IgD-negative memory B cell (primary cell): Measurements from ENCODE around the gene AVEN. TPM values are rescaled to one million over a fixed set of nuclear protein-coding genes. Genes with fewer than 3 reads are reported as not detected.
A peak's percentile ranks its signal among the peaks of the same experiment; 100 is the strongest.

Source experiments
- H3K27ac Mint-ChIP-seq, 3 donors: one replicate each; pipeline ENCODE4 v1.8.0; 2020 to 2022; ENCODE audit warnings: mild to moderate bottlenecking in 3 of 3, mixed read lengths in 3 of 3, moderate library complexity in 1 of 3
- H3K27me3 Mint-ChIP-seq: one replicate; pipeline ENCODE4 v1.8.0; 2021; ENCODE audit warnings: mixed read lengths
- H3K36me3 Mint-ChIP-seq: one replicate; pipeline ENCODE4 v1.8.0; 2020; ENCODE audit warnings: mild to moderate bottlenecking, mixed read lengths
- H3K4me1 Mint-ChIP-seq, 3 donors: one replicate each; pipeline ENCODE4 v1.8.0; 2020 to 2022; ENCODE audit warnings: mixed read lengths in 3 of 3, mild to moderate bottlenecking in 1 of 3
- H3K4me3 Mint-ChIP-seq, 4 donors: one replicate each; pipeline ENCODE4 v1.8.0; 2020 to 2022; ENCODE audit warnings: mild to moderate bottlenecking in 4 of 4, mixed read lengths in 4 of 4, moderate library complexity in 3 of 4
- H3K9me3 Mint-ChIP-seq, 3 donors: one replicate each; pipeline ENCODE4 v1.8.0; 2020 to 2021; ENCODE audit warnings: mixed read lengths in 3 of 3, mild to moderate bottlenecking in 1 of 3
- polyA plus RNA-seq: library from polyadenylated mRNA; unstranded; fragments of 300-500 nt; fragmentation: Illumina TruSeq; gene quantifications from one replicate; pipeline ENCODE4 v1.2.3, GENCODE V29; 2021

AVEN gene
- polyA plus RNA-seq, 1 donor from 2014 or later = 2.4 TPM

GRCh38 chr15:33980159-33980558, 58.8 kb downstream of the AVEN start:
- H3K9me3 Mint-ChIP-seq = no peaks in the 10 kb centered on the region
- no peaks in the 10 kb centered on the region for H3K27me3 Mint-ChIP-seq
- no peak overlapping the region for H3K4me3 Mint-ChIP-seq
- no peaks in the 10 kb centered on the region for H3K36me3 Mint-ChIP-seq
- H3K4me1 Mint-ChIP-seq = no peaks in the 10 kb centered on the region
- peak overlapping the region in 1 of 3 donors; percentile 69 for H3K27ac Mint-ChIP-seq

GRCh38 chr15:33975022-33975565, 63.9 kb downstream of the AVEN start:
- peaks cover 2% of the 10 kb centered on the region for H3K36me3 Mint-ChIP-seq
- no peaks in the 10 kb centered on the region for H3K4me1 Mint-ChIP-seq
- peak overlapping the region in 1 of 3 donors; percentile 26 for H3K27ac Mint-ChIP-seq
- H3K4me3 Mint-ChIP-seq = no peak overlapping the region
- no peaks in the 10 kb centered on the region for H3K9me3 Mint-ChIP-seq
- no peaks in the 10 kb centered on the region for H3K27me3 Mint-ChIP-seq

- H3K9me3 Mint-ChIP-seq = no peaks in the 10 kb centered on the region
- no peak overlapping the region for H3K27ac Mint-ChIP-seq
- no peaks in the 10 kb centered on the region for H3K27me3 Mint-ChIP-seq
- H3K4me1 Mint-ChIP-seq = no peaks in the 10 kb centered on the region
- no peak overlapping the region for H3K4me3 Mint-ChIP-seq
- H3K36me3 Mint-ChIP-seq = peaks cover 2% of the 10 kb centered on the region
Observed at GRCh38 chr15:33971811-33972210, 67.2 kb downstream of the AVEN start.

- H3K27me3 Mint-ChIP-seq = no peaks in the 10 kb centered on the region
- no peaks in the 10 kb centered on the region for H3K36me3 Mint-ChIP-seq
- no peak overlapping the region for H3K27ac Mint-ChIP-seq
- H3K4me3 Mint-ChIP-seq = no peak overlapping the region
- no peaks in the 10 kb centered on the region for H3K4me1 Mint-ChIP-seq
- H3K9me3 Mint-ChIP-seq = no peaks in the 10 kb centered on the region
Observed at GRCh38 chr15:33968821-33969220, 70.2 kb downstream of the AVEN start.

- no peaks in the 10 kb centered on the region for H3K27me3 Mint-ChIP-seq
- H3K4me3 Mint-ChIP-seq = no peak within 1 kb of the TSS
- H3K27ac Mint-ChIP-seq = no peak within 1 kb of the TSS
- H3K9me3 Mint-ChIP-seq = no peaks in the 10 kb centered on the region
- no peaks in the 10 kb centered on the region for H3K36me3 Mint-ChIP-seq
- no peaks in the 10 kb centered on the region for H3K4me1 Mint-ChIP-seq
Observed at GRCh38 chr15:33968224-33968623, 70.8 kb downstream of the AVEN start, which contains the start of gene CHRM5. Gene CHRM5 (plus strand): TSS chr15:33968497. CDS start chr15:34062718, 94,221 bp downstream.

GRCh38 chr15:33964665-33965040, 74.4 kb downstream of the AVEN start:
- no peaks in the 10 kb centered on the region for H3K27me3 Mint-ChIP-seq
- H3K27ac Mint-ChIP-seq = no peak overlapping the region
- peaks cover 0 to 2% (median 0%) of the 10 kb centered on the region in 3 donors for H3K4me1 Mint-ChIP-seq
- peaks cover 4% of the 10 kb centered on the region for H3K36me3 Mint-ChIP-seq
- no peak overlapping the region for H3K4me3 Mint-ChIP-seq
- H3K9me3 Mint-ChIP-seq = no peaks in the 10 kb centered on the region

GRCh38 chr15:33963831-33964664, 75.0 kb downstream of the AVEN start:
- no peaks in the 10 kb centered on the region for H3K9me3 Mint-ChIP-seq
- peaks cover 0 to 2% (median 0%) of the 10 kb centered on the region in 3 donors for H3K4me1 Mint-ChIP-seq
- H3K4me3 Mint-ChIP-seq = no peak overlapping the region
- no peak overlapping the region for H3K27ac Mint-ChIP-seq
- no peaks in the 10 kb centered on the region for H3K27me3 Mint-ChIP-seq
- peaks cover 4% of the 10 kb centered on the region for H3K36me3 Mint-ChIP-seq

GRCh38 chr15:33960549-33960935, 78.5 kb downstream of the AVEN start:
- no peaks in the 10 kb centered on the region for H3K27me3 Mint-ChIP-seq
- H3K4me3 Mint-ChIP-seq = no peak overlapping the region
- no peaks in the 10 kb centered on the region for H3K9me3 Mint-ChIP-seq
- H3K4me1 Mint-ChIP-seq = peaks cover 0 to 2% (median 0%) of the 10 kb centered on the region in 3 donors
- H3K27ac Mint-ChIP-seq = no peak overlapping the region
- peaks cover 6% of the 10 kb centered on the region for H3K36me3 Mint-ChIP-seq

- no peaks in the 10 kb centered on the region for H3K27me3 Mint-ChIP-seq
- H3K27ac Mint-ChIP-seq = no peak overlapping the region
- H3K4me1 Mint-ChIP-seq = peaks cover 0 to 2% (median 0%) of the 10 kb centered on the region in 3 donors
- H3K9me3 Mint-ChIP-seq = no peaks in the 10 kb centered on the region
- no peak overlapping the region for H3K4me3 Mint-ChIP-seq
- H3K36me3 Mint-ChIP-seq = peaks cover 6% of the 10 kb centered on the region
Observed at GRCh38 chr15:33959844-33960548, 79.0 kb downstream of the AVEN start.

- Mint-ChIP-seq H3K36me3 (peaks cover 5% of the 10 kb centered on the region), H3K27ac (no peak overlapping the region), H3K4me1 (peaks cover 0 to 2% (median 0%) of the 10 kb centered on the region in 3 donors)
Observed at GRCh38 chr15:33956397-33956796, 82.6 kb downstream of the AVEN start.

GRCh38 chr15:33955945-33956344, 83.1 kb downstream of the AVEN start:
- H3K27ac Mint-ChIP-seq = no peak overlapping the region
- H3K4me3 Mint-ChIP-seq = no peak overlapping the region
- H3K9me3 Mint-ChIP-seq = no peaks in the 10 kb centered on the region
- H3K4me1 Mint-ChIP-seq = peaks cover 0 to 2% (median 0%) of the 10 kb centered on the region in 3 donors
- no peaks in the 10 kb centered on the region for H3K27me3 Mint-ChIP-seq
- H3K36me3 Mint-ChIP-seq = peaks cover 5% of the 10 kb centered on the region

More at GRCh38 chr15:33956397-33956796, 82.6 kb downstream of the AVEN start:
- no peak overlapping the region for H3K4me3 Mint-ChIP-seq
- H3K27me3 Mint-ChIP-seq = no peaks in the 10 kb centered on the region
- H3K9me3 Mint-ChIP-seq = no peaks in the 10 kb centered on the region

GRCh38 chr15:33946152-33946551, 92.9 kb downstream of the AVEN start:
- peaks cover 0 to 5% (median 0%) of the 10 kb centered on the region in 3 donors for H3K9me3 Mint-ChIP-seq
- peaks cover 10% of the 10 kb centered on the region for H3K36me3 Mint-ChIP-seq
- H3K27me3 Mint-ChIP-seq = no peaks in the 10 kb centered on the region
- H3K27ac Mint-ChIP-seq = no peak overlapping the region
- H3K4me1 Mint-ChIP-seq = no peaks in the 10 kb centered on the region
- H3K4me3 Mint-ChIP-seq = no peak overlapping the region

- peaks cover 0 to 2% (median 0%) of the 10 kb centered on the region in 3 donors for H3K9me3 Mint-ChIP-seq
- no peak overlapping the region for H3K4me3 Mint-ChIP-seq
- no peak overlapping the region for H3K27ac Mint-ChIP-seq
- H3K36me3 Mint-ChIP-seq = peaks cover 4% of the 10 kb centered on the region
- H3K27me3 Mint-ChIP-seq = no peaks in the 10 kb centered on the region
- H3K4me1 Mint-ChIP-seq = no peaks in the 10 kb centered on the region
Observed at GRCh38 chr15:33941279-33942063, 97.5 kb downstream of the AVEN start.

GRCh38 chr15:33934921-33935320, 104.1 kb downstream of the AVEN start:
- Mint-ChIP-seq H3K27ac (no peak overlapping the region), H3K9me3 (no peaks in the 10 kb centered on the region), H3K36me3 (no peaks in the 10 kb centered on the region), H3K27me3 (no peaks in the 10 kb centered on the region), H3K4me1 (peaks cover 0 to 5% (median 0%) of the 10 kb centered on the region in 3 donors), H3K4me3 (no peak overlapping the region)

- H3K36me3 Mint-ChIP-seq = no peaks in the 10 kb centered on the region
- H3K27me3 Mint-ChIP-seq = no peaks in the 10 kb centered on the region
- no peak overlapping the region for H3K4me3 Mint-ChIP-seq
- peaks cover 0 to 5% (median 0%) of the 10 kb centered on the region in 3 donors for H3K4me1 Mint-ChIP-seq
- no peaks in the 10 kb centered on the region for H3K9me3 Mint-ChIP-seq
- H3K27ac Mint-ChIP-seq = no peak overlapping the region
Observed at GRCh38 chr15:33934396-33934795, 104.6 kb downstream of the AVEN start.
